ENCODE results near the gene LIX1.

LIX1 gene

DNA sequence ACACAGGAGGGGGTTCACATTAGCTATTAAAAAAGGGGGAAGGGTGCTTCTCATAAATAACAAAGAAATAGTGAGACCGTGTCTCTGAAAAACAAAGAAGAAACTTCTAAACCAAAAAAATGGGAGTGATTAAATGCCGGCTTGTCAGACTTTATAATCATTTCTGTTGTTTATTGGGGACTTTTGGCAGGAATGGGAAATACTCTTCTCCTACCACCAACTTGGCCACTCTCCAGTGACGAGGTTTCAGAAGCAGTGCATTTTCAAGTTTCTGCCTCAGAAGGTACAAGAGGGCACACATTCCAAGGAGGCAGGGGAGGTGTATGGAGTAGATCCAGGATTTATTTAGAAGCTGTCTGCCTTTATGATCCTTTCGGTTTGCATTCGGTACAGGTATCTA is 46.2 kb downstream of the LIX1 start:
- TF ChIP-seq ZFX (IDR thresholded peaks at IDR 0.05; ENCODE audit: borderline replicate concordance) = no peak
- TF ChIP-seq, protein P1, sequence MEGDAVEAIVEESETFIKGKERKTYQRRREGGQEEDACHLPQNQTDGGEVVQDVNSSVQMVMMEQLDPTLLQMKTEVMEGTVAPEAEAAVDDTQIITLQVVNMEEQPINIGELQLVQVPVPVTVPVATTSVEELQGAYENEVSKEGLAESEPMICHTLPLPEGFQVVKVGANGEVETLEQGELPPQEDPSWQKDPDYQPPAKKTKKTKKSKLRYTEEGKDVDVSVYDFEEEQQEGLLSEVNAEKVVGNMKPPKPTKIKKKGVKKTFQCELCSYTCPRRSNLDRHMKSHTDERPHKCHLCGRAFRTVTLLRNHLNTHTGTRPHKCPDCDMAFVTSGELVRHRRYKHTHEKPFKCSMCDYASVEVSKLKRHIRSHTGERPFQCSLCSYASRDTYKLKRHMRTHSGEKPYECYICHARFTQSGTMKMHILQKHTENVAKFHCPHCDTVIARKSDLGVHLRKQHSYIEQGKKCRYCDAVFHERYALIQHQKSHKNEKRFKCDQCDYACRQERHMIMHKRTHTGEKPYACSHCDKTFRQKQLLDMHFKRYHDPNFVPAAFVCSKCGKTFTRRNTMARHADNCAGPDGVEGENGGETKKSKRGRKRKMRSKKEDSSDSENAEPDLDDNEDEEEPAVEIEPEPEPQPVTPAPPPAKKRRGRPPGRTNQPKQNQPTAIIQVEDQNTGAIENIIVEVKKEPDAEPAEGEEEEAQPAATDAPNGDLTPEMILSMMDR (IDR thresholded peaks at IDR 0.05) = no peak
- H3K27ac ChIP-seq = no peak overlapping the region

DNA sequence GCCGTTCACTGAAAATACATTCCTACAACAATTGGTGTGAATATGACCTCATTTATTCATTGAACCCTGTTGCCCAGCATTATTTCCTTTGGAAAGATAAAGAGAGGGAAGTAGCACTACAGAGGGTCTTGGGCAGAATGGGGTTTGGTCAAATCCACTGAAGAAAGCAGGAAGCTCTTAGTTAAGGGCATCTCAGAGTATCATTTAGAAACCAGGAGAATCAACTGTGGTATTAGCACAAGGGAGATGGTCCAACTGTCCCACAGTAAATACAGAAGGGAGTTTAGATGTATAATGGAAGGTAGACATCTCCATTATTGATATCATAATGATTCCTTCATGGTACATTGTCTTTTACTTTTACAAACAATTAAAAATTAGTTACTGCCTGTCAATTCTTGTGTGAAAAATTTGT is 47.1 kb downstream of the LIX1 start:
- no peak overlapping the region for H3K27ac ChIP-seq

DNA sequence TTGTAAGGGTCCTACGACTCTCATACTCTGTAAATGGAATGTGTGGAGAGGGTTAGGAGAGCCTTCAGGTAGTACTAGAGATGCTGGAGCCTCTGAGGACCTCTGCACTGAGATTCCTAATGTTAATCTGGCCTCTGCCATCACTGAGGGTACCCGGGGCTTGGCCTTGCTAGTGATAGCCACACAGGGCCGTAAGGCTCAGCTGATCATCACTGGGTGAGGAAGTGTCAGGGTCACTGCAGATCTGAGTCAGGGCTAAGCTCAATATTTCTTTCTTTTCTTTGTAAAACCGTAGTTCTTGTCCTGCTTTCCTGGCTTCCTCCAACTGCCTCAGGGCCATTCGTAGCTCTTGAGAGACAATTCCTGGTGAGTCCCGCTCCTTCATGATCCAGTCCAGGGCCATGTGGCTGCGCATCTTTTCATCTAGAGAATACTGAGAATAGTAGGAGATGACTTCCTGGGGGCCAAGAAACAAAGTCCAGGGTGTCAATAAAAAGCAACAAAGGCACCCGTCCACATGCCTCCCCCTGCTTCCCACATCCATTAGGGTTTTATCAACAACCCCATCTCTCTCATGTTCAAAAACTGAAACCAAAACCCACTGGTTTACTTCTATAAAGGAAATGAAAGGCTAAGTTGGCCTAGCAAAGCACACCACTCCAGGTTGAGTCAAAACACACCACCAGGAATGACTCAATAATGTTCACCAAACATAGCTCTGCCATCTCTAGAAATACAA is 47.7 kb downstream of the LIX1 start:
- no peak overlapping the region for H3K27ac ChIP-seq
- no peak for TF ChIP-seq ZFX (IDR thresholded peaks at IDR 0.05; ENCODE audit: borderline replicate concordance)
- TF ChIP-seq, protein P1 (IDR thresholded peaks at IDR 0.05) = no peak

More for the DNA sequence above, 47.1 kb downstream of the LIX1 start:
- TF ChIP-seq ZFX (IDR thresholded peaks at IDR 0.05; ENCODE audit: borderline replicate concordance) = no peak
- TF ChIP-seq, protein P1 (IDR thresholded peaks at IDR 0.05) = no peak

DNA sequence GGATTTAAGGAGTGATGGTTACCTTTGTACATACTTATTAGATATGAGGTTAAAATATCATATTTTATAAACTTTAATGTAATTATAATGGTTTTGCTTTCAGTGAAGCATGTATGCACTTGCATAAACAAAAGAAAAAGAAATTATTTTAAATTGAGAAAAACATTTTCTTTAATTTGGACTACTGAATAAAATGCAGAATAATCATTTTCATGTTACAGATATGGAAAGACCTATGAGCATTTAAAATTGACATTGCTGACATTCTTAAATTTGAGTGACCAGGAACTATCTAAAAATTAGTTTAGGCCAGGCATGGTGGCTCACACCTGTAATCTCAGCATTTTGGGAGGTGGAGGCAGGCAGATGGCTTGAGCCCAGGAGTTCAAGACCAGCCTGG is 49.2 kb downstream of the LIX1 start:
- TF ChIP-seq ZFX (IDR thresholded peaks at IDR 0.05; ENCODE audit: borderline replicate concordance) = no peak
- TF ChIP-seq, protein P1 (IDR thresholded peaks at IDR 0.05) = no peak

DNA sequence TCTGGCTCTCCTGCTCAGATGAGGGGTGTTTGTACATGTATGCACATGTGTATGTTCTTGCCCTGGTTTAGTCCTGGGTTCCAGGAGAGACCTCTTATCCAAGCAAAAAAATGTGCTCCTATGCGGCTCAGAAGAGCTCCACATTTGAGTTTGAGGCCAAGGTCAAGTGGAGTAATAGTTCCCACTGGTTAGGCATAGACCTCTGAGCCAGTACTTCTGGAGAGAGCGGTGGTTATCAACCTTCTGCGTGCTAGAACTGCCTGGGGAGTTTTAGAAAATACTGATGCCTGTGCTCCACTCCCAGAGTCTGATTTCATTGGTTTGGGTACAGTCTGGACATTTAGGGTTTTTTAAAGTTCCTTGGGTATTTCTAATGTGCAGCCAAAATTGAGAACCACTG is 51.5 kb downstream of the LIX1 start:
- no peak overlapping the region for H3K27ac ChIP-seq
- TF ChIP-seq ZFX (IDR thresholded peaks at IDR 0.05; ENCODE audit: borderline replicate concordance) = no peak
- TF ChIP-seq, protein P1 (IDR thresholded peaks at IDR 0.05) = no peak

More for the DNA sequence above, 49.2 kb downstream of the LIX1 start:
- no peak overlapping the region for H3K27ac ChIP-seq

DNA sequence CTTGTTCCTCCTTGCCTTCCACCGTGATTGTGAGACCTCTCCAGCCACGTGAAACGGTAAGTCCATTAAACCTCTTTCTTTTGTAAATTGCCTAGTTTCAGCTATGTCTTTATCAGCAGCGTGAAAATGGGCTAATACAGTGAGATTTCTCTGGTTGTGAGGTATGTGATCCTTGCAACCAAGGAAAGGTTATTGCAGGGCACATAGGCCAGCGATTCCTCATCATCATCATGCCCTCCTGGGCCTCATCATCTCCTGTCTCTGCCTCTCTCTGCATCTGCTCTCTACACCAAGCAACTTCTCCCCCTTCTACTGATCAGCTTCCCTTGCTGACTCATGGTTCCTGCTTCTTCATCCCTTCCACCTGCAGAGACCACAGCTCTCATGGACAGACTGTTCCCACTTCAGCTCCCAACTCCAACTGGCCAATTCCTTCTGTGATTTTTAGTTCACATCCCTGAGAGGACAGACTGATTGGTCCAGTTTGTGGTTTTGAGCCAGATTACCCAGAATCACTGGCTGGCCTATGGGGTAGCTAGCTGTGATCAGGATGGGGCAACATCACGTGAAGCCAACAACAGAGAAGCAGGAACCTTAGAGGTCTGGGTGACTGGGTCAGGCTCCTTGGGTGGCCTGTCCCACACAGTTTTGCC is 53.1 kb downstream of the LIX1 start:
- H3K27ac ChIP-seq = no peak overlapping the region
- TF ChIP-seq, protein P1 (IDR thresholded peaks at IDR 0.05) = no peak
- no peak for TF ChIP-seq ZFX (IDR thresholded peaks at IDR 0.05; ENCODE audit: borderline replicate concordance)

DNA sequence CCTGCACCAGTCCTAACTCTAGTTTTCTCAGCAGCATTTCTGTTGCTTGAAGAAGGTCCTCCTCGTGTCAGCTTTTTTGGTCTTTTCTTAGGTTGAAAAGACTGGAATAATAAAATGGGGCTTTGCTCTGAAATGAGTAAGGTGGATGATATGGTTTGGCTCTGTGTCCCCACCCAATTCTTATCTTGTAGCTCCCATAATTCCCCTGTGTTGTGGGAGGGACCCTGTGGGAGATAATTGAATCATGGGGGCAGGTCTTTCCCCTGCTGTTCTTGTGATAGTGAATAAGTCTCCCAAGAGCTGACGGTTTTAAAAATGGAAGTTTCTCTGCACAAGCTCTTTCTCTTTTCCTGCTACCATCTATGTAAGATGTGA is 53.6 kb downstream of the LIX1 start:
- H3K27ac ChIP-seq = no peak overlapping the region
- no peak for TF ChIP-seq ZFX (IDR thresholded peaks at IDR 0.05; ENCODE audit: borderline replicate concordance)
- TF ChIP-seq, protein P1 (IDR thresholded peaks at IDR 0.05) = no peak
